OCI-LY1 (cell line): ENCODE results near the gene RPH3AL.

Source experiments
- EZH2 ChIP-seq: fragments of 200-600 bp; sonication (generic), shearing (Covaris generic); IDR thresholded peaks from 2 replicates; pipeline ENCODE4 v1.8.0; 2017; ENCODE audit warnings: borderline replicate concordance, mixed run types, mild to moderate bottlenecking, antibody characterized with exemption, low read length, moderate library complexity, mixed read lengths
- TF ChIP-seq, protein P1 (sequence below): fragments of 200-600 bp; sonication (generic), shearing (Covaris generic); IDR thresholded peaks from 2 replicates; pipeline ENCODE4 v1.5.1; 2017; ENCODE audit warnings: mild to moderate bottlenecking, antibody characterized with exemption, low read length, moderate library complexity, mixed read lengths

DNA sequence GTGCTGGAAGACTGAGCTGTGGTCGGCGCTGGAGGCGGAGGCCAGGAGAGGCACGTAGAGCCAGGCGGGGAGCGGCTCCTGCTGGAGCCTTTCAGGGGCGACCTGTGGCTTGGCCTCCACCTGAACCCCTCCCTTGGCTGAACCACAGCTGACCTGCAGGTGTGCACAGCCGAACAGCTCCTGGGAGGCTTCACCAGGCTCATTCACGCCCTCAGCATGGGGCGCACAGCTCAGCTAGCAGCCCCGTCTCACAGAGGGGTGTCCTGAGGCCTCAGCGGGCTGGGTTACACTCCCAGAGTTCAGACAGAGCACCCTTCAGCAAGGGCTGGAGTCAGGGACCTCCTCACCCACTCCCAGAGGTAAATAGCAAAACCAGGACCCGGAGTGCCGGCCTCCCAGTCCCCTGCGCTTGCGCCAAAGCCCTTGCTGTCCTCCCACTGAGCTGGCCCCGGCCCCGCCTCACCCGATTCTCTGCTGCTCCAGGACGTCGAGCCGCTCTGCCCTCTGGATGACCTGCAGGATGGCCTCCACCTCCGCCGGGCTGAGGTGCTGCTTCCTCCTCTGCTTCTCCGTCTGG, 31.7 kb downstream of the RPH3AL start:
- TF ChIP-seq, protein P1, sequence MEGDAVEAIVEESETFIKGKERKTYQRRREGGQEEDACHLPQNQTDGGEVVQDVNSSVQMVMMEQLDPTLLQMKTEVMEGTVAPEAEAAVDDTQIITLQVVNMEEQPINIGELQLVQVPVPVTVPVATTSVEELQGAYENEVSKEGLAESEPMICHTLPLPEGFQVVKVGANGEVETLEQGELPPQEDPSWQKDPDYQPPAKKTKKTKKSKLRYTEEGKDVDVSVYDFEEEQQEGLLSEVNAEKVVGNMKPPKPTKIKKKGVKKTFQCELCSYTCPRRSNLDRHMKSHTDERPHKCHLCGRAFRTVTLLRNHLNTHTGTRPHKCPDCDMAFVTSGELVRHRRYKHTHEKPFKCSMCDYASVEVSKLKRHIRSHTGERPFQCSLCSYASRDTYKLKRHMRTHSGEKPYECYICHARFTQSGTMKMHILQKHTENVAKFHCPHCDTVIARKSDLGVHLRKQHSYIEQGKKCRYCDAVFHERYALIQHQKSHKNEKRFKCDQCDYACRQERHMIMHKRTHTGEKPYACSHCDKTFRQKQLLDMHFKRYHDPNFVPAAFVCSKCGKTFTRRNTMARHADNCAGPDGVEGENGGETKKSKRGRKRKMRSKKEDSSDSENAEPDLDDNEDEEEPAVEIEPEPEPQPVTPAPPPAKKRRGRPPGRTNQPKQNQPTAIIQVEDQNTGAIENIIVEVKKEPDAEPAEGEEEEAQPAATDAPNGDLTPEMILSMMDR, result no peak
- no peak for TF ChIP-seq EZH2
